Panc1 (cell line): ENCODE results near the gene NEO1.

Experiments used
- POLR2AphosphoS5 ChIP-seq: IDR thresholded peaks from 2 replicates; pipeline ENCODE4 v1.6.1; 2012; ENCODE audit warnings: mild to moderate bottlenecking, low read depth, low read length, moderate library complexity
- SIN3A ChIP-seq: IDR thresholded peaks from 2 replicates; pipeline ENCODE4 v1.6.1; 2012; ENCODE audit warnings: low read depth, mild to moderate bottlenecking, low read length, moderate library complexity, borderline replicate concordance; ENCODE audit not compliant: insufficient read depth
- TF ChIP-seq, protein P1 (sequence below): fragments of 450-650 bp; IDR thresholded peaks from 2 replicates; pipeline ENCODE4 v1.5.1; 2017; ENCODE audit warnings: mild to moderate bottlenecking

- TF ChIP-seq, protein P1, sequence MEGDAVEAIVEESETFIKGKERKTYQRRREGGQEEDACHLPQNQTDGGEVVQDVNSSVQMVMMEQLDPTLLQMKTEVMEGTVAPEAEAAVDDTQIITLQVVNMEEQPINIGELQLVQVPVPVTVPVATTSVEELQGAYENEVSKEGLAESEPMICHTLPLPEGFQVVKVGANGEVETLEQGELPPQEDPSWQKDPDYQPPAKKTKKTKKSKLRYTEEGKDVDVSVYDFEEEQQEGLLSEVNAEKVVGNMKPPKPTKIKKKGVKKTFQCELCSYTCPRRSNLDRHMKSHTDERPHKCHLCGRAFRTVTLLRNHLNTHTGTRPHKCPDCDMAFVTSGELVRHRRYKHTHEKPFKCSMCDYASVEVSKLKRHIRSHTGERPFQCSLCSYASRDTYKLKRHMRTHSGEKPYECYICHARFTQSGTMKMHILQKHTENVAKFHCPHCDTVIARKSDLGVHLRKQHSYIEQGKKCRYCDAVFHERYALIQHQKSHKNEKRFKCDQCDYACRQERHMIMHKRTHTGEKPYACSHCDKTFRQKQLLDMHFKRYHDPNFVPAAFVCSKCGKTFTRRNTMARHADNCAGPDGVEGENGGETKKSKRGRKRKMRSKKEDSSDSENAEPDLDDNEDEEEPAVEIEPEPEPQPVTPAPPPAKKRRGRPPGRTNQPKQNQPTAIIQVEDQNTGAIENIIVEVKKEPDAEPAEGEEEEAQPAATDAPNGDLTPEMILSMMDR, result no peak
- TF ChIP-seq POLR2AphosphoS5, result no peak
- no peak for TF ChIP-seq SIN3A
Observed at GRCh38 chr15:73328981-73329380, 276.7 kb downstream of the NEO1 start.
